NCI-H2081 (cell line): ENCODE results near the gene ALCAM.
"Not testable (repeated sequence)": the region's sequence is repeated elsewhere in the genome, so short reads cannot be mapped to it uniquely, and the experiment has no call there.

Experiments
- DNase-seq, 2 experiments: peaks; one replicate each; lab custom pipeline; 2025; lab: John Stamatoyannopoulos, UW

ALCAM gene

DNA sequence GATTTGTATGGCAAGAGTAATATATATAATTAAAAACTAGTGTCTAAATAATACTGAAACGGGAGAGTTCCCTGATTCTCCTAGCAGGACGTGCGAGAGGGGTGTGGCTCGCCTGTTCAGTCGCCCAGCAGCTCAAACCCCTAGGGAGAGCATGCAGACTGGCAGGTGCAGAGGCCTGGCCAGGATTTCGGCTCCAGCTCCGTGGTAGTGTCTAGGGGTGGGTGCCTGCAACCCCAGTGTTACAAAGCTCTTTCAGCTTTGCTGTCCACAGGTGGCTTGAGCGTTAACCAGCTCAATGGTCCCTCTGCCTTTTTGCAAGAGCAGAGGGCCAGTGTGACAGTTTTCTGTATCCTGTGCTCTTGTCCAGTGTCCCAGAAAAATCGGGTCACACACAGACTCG, 226.6 kb downstream of the ALCAM start:
- DNase-seq = no peak

DNA sequence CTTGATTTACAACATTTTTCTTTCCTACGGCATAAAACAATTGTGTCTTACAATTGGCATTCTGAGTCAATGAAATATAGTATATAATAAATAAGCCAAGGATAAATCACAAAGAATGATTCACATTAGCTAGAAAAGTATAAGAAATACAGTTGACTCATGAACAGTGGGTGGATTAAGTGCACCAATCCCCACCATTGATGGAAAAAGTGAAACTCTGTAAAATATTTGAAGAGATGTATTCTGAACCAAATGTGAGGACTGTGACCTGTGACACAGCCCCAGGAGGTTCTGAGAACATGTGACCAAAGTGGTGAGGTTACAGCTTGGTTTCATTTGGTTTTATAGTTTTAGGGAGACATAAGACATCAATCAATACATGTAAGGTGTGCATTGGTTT, 227.5 kb downstream of the ALCAM start:
- no peak for DNase-seq

GRCh38 chr3:105598042-105598796, 231.5 kb downstream of the ALCAM start:
- no peak for DNase-seq

DNA sequence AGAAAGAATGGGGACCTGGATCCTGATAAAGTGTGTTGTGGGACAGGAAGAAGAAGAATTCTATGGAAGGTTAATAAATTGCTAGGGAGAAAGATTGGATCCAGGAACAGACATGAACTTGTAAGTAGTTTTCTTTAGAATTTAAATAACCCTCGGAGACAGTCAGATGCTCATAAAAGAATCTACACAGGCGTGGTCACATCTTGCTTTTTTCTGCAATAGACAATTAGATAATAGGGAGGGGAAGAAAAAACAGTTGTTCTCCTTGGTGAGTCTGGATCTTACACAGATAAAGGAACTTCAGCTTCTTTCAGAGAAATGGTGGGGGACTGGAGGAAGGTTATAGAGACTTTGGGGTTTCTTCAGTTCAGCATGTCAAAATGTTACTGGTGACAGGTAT, 232.6 kb downstream of the ALCAM start:
- no peak for DNase-seq

GRCh38 chr3:105601756-105602155, 235.0 kb downstream of the ALCAM start:
- not testable (repeated sequence) for DNase-seq

GRCh38 chr3:105602286-105602685, 235.6 kb downstream of the ALCAM start:
- DNase-seq = not testable (repeated sequence)

- not testable (repeated sequence) for DNase-seq
Measured at GRCh38 chr3:105603516-105603915, 236.8 kb downstream of the ALCAM start.

DNA sequence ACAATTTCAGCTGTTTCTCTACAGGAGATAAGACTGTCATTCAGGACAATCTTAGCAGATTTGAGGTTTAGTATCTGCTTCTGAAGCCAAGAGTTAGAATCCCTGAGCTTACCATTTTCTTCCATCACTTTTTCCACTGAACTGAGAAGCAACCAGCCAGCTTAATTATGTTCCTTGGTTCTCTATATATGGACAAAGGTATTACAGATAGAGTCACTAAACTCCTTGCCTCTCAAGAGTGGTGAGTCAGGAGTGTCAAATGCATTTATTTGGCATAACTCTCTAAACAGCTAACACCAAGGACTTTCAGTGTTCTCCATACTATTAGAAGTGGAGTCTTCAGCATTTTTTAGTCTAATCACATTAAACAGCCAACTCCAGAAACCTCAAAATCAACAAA, 239.3 kb downstream of the ALCAM start:
- no peak for DNase-seq

- DNase-seq = no peak
Measured at GRCh38 chr3:105608623-105609022, 241.9 kb downstream of the ALCAM start.

DNA sequence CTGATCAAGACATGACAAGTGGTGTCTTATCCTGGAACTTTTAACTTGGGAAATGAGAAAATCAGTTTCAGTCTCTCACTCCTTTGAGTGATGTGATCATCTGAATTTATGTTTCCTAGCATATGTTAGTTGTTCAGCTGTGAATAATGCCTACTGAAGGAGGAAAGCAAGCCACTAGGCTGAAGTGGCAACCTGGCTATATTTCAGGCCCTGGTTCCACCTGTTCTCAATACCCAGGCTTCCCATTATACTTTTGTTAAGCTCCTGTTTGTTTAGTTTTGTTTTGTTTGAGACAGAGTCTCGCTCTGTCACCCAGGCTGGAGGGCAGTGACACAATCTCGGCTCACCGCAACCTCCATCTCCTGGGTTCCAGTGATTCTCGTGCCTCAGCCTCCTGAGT, 243.8 kb downstream of the ALCAM start:
- no peak for DNase-seq

DNA sequence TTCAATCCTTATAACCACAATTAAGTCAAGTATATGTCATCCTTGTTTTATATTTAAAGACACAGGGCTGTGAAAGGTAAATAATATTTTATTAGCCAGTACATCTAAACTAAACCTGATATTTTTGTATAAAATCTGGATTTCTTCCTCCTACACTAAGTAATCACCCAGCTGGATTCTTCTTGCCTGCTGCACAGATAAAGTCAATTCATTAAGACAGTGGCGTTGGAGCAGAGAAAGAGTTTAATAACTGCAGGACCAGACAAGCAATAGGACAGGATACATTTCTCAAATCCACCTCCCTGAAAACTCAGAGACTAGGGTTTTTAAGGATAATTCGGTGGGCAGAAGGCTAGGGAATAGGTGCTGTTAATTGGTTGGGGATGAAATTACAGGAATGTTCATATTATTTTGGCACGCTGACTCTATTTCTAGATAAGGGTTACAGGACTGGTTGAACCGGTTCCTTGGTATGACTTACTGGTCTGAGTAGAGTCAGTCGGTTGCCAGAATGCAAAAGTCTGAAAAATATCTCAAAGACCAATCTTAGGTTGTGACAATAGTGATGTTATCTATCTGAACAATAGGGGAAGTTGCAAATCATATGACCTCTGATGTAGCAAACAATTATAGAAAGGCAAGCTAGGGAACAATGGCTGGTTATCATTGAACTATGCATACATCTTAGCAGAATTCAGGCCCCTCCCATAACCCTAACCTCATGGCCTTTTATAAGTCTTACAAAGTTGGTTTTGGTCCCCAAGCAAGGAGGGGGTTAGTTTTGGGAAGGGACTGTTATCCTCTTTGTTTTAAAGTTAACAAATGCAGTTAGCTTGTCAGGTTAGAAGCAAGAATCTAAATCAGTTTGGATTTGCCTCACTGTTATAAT, 244.8 kb downstream of the ALCAM start:
- no peak for DNase-seq

GRCh38 chr3:105613120-105613519, 246.4 kb downstream of the ALCAM start:
- peak in 1 of 2 experiments; percentile 49 for DNase-seq

- DNase-seq = no peak
Measured at GRCh38 chr3:105614288-105615030, 247.8 kb downstream of the ALCAM start.

- no peak for DNase-seq
Measured at GRCh38 chr3:105615814-105616213, 249.1 kb downstream of the ALCAM start.

DNA sequence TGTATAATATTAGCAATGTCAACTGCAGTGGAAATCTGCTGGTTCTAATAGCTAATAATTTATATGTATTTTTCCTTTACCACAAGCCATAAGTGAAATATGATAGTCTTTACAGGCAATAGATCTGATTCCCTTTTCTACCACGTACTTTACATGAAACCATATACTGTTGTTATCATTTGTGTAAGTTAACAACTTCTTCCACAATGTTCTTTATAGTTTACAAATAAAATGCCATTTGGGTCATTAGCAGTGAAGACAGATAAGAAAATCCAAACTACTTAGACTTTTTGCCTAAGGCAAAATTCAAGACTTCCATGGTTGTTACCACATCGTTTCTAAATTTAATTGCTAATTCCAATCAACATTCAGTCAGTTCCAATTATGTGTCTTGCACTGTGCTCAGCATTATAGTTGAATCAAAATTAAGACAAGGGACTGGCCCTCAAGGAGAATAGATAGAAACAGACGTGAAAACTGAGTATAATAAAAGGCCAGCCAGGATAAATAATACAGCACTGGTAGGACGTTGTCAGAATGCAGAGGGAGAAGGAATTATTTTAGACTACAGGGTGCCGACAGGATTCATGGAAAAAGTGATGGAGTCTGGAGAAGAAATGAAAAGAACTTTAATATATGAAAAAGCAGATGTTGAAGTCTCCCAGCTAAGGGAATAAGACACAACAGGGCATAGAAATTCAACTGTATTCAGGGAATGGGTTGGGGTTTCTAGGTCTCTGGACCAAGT, 249.8 kb downstream of the ALCAM start:
- DNase-seq = no peak

- no peak for DNase-seq
Measured at GRCh38 chr3:105618556-105618955, 251.8 kb downstream of the ALCAM start.

DNA sequence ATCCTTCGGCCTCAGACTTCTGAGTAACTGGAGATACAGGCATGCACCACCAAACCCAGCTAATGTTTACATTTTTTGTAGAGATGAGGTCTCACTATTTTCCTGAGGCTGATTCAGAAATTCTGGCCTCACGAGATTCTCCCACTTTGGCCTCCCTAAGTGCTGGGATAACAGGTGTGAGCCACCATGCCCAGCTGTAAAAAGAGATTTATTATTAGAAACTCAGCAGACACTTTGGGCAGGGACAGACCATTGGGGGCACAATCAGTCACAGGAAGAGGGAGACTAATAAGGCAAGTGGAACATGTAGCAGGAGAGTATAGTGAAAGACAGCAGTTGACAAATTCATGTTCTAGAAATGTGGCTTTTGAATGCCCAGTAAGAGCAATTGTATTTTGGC, 252.9 kb downstream of the ALCAM start:
- no peak for DNase-seq

DNA sequence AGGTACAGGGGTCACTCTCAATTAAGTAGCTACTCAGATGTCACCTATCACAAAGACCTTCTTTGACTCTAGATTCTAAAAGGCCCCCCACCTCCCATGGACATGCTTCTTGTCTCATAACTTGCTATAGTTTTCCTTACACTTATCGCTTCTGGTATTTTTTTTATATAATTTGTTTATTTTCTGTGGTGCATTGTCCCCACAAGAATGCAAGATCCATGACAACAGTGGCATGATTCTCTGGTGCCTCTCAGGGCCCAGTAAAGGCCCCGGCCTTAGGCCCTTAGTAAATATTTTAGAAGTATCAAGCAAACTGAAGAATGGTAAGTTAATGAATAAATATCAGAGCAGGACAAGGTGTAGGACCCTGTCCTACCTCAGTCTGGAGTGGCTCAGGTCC, 253.5 kb downstream of the ALCAM start:
- DNase-seq = no peak

- no peak for DNase-seq
Measured at GRCh38 chr3:105622169-105622568, 255.5 kb downstream of the ALCAM start.
